ENCODE data around the gene CAMTA2. TPM values are rescaled to one million over a fixed set of nuclear protein-coding genes. Genes with fewer than 3 reads are reported as not detected.

Gene CAMTA2
- total and polyA plus RNA-seq, 9 of the 15 experiments (the other 6 are each of a cell fraction or from before 2014, with no cell fraction given): 0.24 to 25.1 (median 6.3) TPM

- TF ChIP-seq ZNF121 (CRISPR knock-in tag; conservative IDR thresholded peaks at IDR 0.05): 0 out of 2 replicates have a peak, but pooled peaks have one; percentile 14
- no peak for TF ChIP-seq SMAD3 (CRISPR knock-in tag; conservative IDR thresholded peaks at IDR 0.05)
- TF ChIP-seq PHF8 (IDR thresholded peaks at IDR 0.05; ENCODE audit: borderline replicate concordance, low read length): peak; percentile 6; the same call in 1 of the 2 replicates
- TF ChIP-seq SIRT6 (IDR thresholded peaks at IDR 0.05; ENCODE audit: low read depth, low read length): no peak
- TF ChIP-seq ZNF398 (CRISPR knock-in tag; IDR thresholded peaks at IDR 0.05): no peak
- no peak for TF ChIP-seq ZNF253 (CRISPR knock-in tag; conservative IDR thresholded peaks at IDR 0.05)
- no peak for TF ChIP-seq ARID3A (IDR thresholded peaks at IDR 0.05; ENCODE audit: borderline replicate concordance, low read depth, low read length)
- no peak for TF ChIP-seq RBFOX2 (IDR thresholded peaks at IDR 0.05; ENCODE audit: low read depth, low read length)
- TF ChIP-seq UBTF (IDR thresholded peaks at IDR 0.05; ENCODE audit: borderline replicate concordance in 1 of 2, low read depth in 2 of 2, low read length in 2 of 2): no peak
- TF ChIP-seq ARID3B (CRISPR knock-in tag; IDR thresholded peaks at IDR 0.05; ENCODE audit: borderline replicate concordance): no peak
- TF ChIP-seq TGIF2 (CRISPR knock-in tag; IDR thresholded peaks at IDR 0.05): no peak
- 0 out of 4 replicates have a peak, but pooled peaks have one; percentile 18 to 24 for TF ChIP-seq NRF1 (conservative IDR thresholded peaks at IDR 0.05 in 1 of 2, IDR thresholded peaks at IDR 0.05 in 1 of 2)
- no peak for TF ChIP-seq TAL1 (IDR thresholded peaks at IDR 0.05)
- TF ChIP-seq KLF1 (tag; IDR thresholded peaks at IDR 0.05): no peak
Observed at GRCh38 chr17:5031365-5032082, 44.0 kb upstream of the CAMTA2 start (continued).
